A673 (cell line): ENCODE measurements around the gene PTGES3L.

Experiments
- CTCF ChIP-seq: fragments of 300-800, 200-600 bp; sonication (generic); conservative IDR thresholded peaks from 2 replicates; pipeline ENCODE4 v1.5.1; 2017; ENCODE audit warnings: low read depth, mild to moderate bottlenecking, antibody characterized with exemption, low read length, moderate library complexity, mixed read lengths
- EZH2 ChIP-seq: fragments of 200-600 bp; sonication (generic); IDR thresholded peaks from 2 replicates; pipeline ENCODE4 v1.6.1; 2017; ENCODE audit warnings: borderline replicate concordance, low read depth, mild to moderate bottlenecking, mixed read lengths, antibody characterized with exemption, low read length; ENCODE audit not compliant: poor library complexity, severe bottlenecking

- TF ChIP-seq CTCF (no peak), EZH2 (no peak)
These were observed 59.0 kb downstream of the PTGES3L start for GRCh38 chr17:42920922-42921321.
